Esophagus (tissue), 2 donors: ENCODE results near the gene SEPTIN2. TPM values are rescaled to one million over a fixed set of nuclear protein-coding genes. Genes with fewer than 3 reads are reported as not detected.

Experiments used
- H3K27ac ChIP-seq, 2 donors: one replicate each; pipeline ENCODE4 v1.5.1; 2013; ENCODE audit warnings: low read depth in 2 of 2, mild to moderate bottlenecking in 2 of 2, inconsistent platforms in 1 of 2, low read length in 1 of 2, moderate library complexity in 1 of 2
- H3K27me3 ChIP-seq, 2 donors: one replicate each; pipeline ENCODE4 v1.6.1; 2013; ENCODE audit warnings: low read length in 2 of 2, control low read depth in 1 of 2, mild to moderate bottlenecking in 1 of 2; ENCODE audit not compliant: insufficient read depth in 2 of 2, control insufficient read depth in 1 of 2
- H3K36me3 ChIP-seq, 2 donors: one replicate each; pipeline ENCODE4 v1.6.1; 2013; ENCODE audit warnings: low read length in 1 of 2; ENCODE audit not compliant: control insufficient read depth in 2 of 2, insufficient read depth in 2 of 2
- H3K4me1 ChIP-seq, 2 donors: one replicate each; pipeline ENCODE4 v1.6.1; 2013; ENCODE audit warnings: low read length in 1 of 2; ENCODE audit not compliant: control insufficient read depth in 2 of 2, insufficient read depth in 2 of 2
- H3K4me3 ChIP-seq, 2 donors: one replicate each; pipeline ENCODE4 v1.5.1; 2013; ENCODE audit warnings: low read length in 2 of 2, mild to moderate bottlenecking in 2 of 2, low read depth in 1 of 2, moderate library complexity in 1 of 2
- H3K9me3 ChIP-seq, 2 donors: one replicate each; pipeline ENCODE4 v1.6.1; 2013; ENCODE audit warnings: mild to moderate bottlenecking in 2 of 2, low read depth in 1 of 2, low read length in 1 of 2, moderate library complexity in 1 of 2; ENCODE audit not compliant: control insufficient read depth in 2 of 2, insufficient read depth in 1 of 2
- WGBS, 2 donors: extraction: QIAGEN DNeasy Blood & Tissue Kit; methylation state at CpG; one replicate each; pipeline ENCODE4 v1.1.7; 2013; 5-methylcytosine and 5-hydroxymethylcytosine counted together
- polyA plus RNA-seq, 2 donors: library from polyadenylated mRNA; stranded (reverse); fragments of 200-250 nt; gene quantifications; one replicate each; pipeline ENCODE4 v1.2.3, GENCODE V29; 2013
- donor health status: healthy with polysubstance abuse.
- donor health status: Bipolar disorder and iron deficiency.

The SEPTIN2 gene
- polyA plus RNA-seq, 2 donors: 63.6 to 95.6 TPM

DNA sequence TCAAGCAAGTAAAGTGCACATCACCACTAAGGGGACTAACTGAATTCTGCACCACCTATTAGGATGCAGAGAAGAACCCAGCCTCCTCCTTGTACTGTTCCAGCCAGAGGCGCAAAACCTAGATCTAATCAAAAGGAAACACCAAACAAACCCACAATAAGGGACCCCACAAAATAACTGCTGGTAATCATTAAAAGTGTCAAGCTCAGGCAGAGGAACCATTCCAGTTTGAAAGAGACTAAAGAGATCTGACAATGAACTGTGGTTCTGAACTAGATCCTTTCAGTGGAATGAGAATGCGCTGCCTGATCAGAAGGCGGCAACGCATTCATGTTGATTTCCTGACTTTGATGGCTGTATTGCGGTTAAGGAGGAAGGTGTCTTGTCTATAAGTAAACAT is 17.1 kb upstream of the SEPTIN2 start:
- no peaks in the 10 kb centered on the region for H3K27me3 ChIP-seq
- peaks cover 0 to 4% of the 10 kb centered on the region in 2 donors for H3K4me1 ChIP-seq
- WGBS, 2 donors: 76 to 81% methylated on average over 5 of the region's 5 CpGs
- no peak overlapping the region for H3K4me3 ChIP-seq
- H3K9me3 ChIP-seq: no peaks in the 10 kb centered on the region
- no peak overlapping the region for H3K27ac ChIP-seq
- H3K36me3 ChIP-seq: peaks cover 0 to 2% of the 10 kb centered on the region in 2 donors

- Histone ChIP-seq H3K4me3 (no peak overlapping the region), H3K27me3 (no peaks in the 10 kb centered on the region), H3K27ac (no peak overlapping the region), H3K4me1 (peaks cover 0 to 4% of the 10 kb centered on the region in 2 donors), H3K36me3 (peaks cover 0 to 2% of the 10 kb centered on the region in 2 donors), H3K9me3 (no peaks in the 10 kb centered on the region)
- 78 to 80% methylated on average over 12 of the region's 12 CpGs for WGBS, 2 donors
Measured at GRCh38 chr2:241300000-241300399, 15.7 kb upstream of the SEPTIN2 start.

DNA sequence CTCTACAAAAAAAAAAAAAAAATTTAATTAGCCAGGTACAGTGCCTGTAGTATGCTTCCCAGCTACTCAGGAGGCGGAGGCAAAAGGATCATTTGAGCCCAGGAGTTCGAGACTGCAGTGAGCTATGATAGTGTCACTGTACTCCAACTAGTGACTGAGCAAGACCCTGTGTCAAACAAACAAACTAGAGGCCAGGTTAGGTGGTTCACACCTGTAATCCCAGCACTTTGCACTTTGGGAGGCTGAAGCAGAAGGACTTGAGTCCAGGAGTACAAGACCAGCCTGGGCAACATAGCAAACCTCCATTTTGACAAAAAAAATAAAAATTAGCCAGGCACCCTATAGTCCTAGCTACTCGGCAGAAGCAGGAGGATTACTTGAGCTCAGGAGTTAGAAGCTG is 13.6 kb upstream of the SEPTIN2 start:
- Histone ChIP-seq H3K4me3 (no peak overlapping the region), H3K9me3 (no peaks in the 10 kb centered on the region), H3K27me3 (no peaks in the 10 kb centered on the region), H3K27ac (no peak overlapping the region), H3K4me1 (peaks cover 0 to 3% of the 10 kb centered on the region in 2 donors), H3K36me3 (peaks cover 0 to 2% of the 10 kb centered on the region in 2 donors)
- 82 to 91% methylated on average over 3 of the region's 3 CpGs for WGBS, 2 donors

GRCh38 chr2:241302759-241303651 is 12.7 kb upstream of the SEPTIN2 start:
- H3K4me1 ChIP-seq: peaks cover 0 to 3% of the 10 kb centered on the region in 2 donors
- H3K4me3 ChIP-seq: no peak overlapping the region
- 68 to 82% methylated on average over 13 of the region's 13 CpGs for WGBS, 2 donors
- no peaks in the 10 kb centered on the region for H3K9me3 ChIP-seq
- H3K27me3 ChIP-seq: no peaks in the 10 kb centered on the region
- H3K36me3 ChIP-seq: peaks cover 0 to 2% of the 10 kb centered on the region in 2 donors
- no peak overlapping the region for H3K27ac ChIP-seq

GRCh38 chr2:241304039-241304670 is 11.6 kb upstream of the SEPTIN2 start:
- 65 to 70% methylated on average over 5 of the region's 5 CpGs for WGBS, 2 donors
- no peaks in the 10 kb centered on the region for H3K9me3 ChIP-seq
- no peaks in the 10 kb centered on the region for H3K27me3 ChIP-seq
- no peak overlapping the region for H3K27ac ChIP-seq
- peaks cover 0 to 3% of the 10 kb centered on the region in 2 donors for H3K4me1 ChIP-seq
- peaks cover 0 to 5% of the 10 kb centered on the region in 2 donors for H3K36me3 ChIP-seq
- no peak overlapping the region for H3K4me3 ChIP-seq

- Histone ChIP-seq H3K36me3 (peaks cover 0 to 4% of the 10 kb centered on the region in 2 donors), H3K27me3 (no peaks in the 10 kb centered on the region), H3K27ac (no peak overlapping the region), H3K9me3 (no peaks in the 10 kb centered on the region), H3K4me3 (no peak overlapping the region), H3K4me1 (peaks cover 3% of the 10 kb centered on the region in 2 donors)
- WGBS, 2 donors: 79 to 89% methylated on average over 6 of the region's 6 CpGs
Measured at GRCh38 chr2:241307055-241307454, 8.7 kb upstream of the SEPTIN2 start.

DNA sequence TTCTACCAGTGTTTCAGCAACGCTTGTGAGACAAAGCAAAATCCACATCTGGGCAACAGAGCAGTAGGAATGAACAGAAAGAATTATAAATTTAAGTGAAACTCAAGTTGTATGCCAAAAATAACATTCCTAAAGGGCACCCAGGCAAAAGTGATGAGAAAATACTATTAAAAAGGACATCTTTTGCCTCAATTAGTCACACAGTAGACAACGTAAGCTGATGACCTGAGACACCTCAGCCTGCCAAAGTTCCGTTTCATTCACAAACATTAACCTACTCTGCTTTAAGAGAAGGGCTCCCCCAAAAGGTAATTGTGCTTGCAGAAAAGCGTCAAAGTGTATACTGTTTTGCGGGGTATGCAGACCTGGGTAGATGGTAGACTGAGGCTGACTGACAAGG is 7.5 kb upstream of the SEPTIN2 start:
- Histone ChIP-seq H3K36me3 (peaks cover 0 to 4% of the 10 kb centered on the region in 2 donors), H3K27me3 (no peaks in the 10 kb centered on the region), H3K27ac (no peak overlapping the region), H3K4me3 (no peak overlapping the region), H3K4me1 (peaks cover 0 to 3% of the 10 kb centered on the region in 2 donors), H3K9me3 (no peaks in the 10 kb centered on the region)
- 80% methylated on average over 5 of the region's 5 CpGs for WGBS, 2 donors

DNA sequence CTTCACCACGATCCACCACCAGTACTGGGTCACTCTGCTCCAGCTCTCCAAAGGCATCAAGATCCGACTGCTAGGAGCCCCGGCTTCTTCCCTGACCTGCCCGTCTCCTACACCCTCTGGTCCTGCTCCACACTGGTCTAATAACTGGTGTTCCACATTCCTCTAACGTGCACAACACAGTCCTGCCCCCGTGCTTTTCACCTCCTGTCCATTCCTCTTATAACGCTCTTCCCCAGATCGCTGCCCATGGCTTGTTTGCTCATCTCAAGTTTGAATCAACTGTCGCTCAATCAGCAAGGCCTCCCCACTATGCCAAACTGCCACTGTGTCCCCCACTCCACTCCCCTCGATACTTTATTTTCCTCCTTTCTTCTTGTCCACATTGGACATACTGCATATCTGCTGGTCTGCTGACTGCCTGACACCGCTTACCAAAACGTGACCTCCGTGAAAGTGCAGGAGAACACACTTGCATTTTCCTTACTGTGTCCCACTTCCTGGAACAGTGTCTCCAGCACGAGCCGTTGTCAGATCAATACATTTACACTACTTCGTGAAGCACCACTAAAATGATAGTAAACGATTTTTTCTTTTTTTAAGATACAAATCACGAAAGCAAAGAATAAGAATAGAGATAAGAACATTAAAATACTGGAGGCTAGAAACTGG is 6.8 kb upstream of the SEPTIN2 start:
- peaks cover 0 to 3% of the 10 kb centered on the region in 2 donors for H3K4me1 ChIP-seq
- H3K27ac ChIP-seq: no peak overlapping the region
- H3K27me3 ChIP-seq: no peaks in the 10 kb centered on the region
- peaks cover 0 to 4% of the 10 kb centered on the region in 2 donors for H3K36me3 ChIP-seq
- no peaks in the 10 kb centered on the region for H3K9me3 ChIP-seq
- 79 to 90% methylated on average over 18 of the region's 18 CpGs for WGBS, 2 donors
- H3K4me3 ChIP-seq: no peak overlapping the region

GRCh38 chr2:241309684-241310117 is 6.0 kb upstream of the SEPTIN2 start:
- H3K36me3 ChIP-seq: peaks cover 0 to 4% of the 10 kb centered on the region in 2 donors
- H3K4me3 ChIP-seq: no peak overlapping the region
- no peaks in the 10 kb centered on the region for H3K27me3 ChIP-seq
- peaks cover 0 to 3% of the 10 kb centered on the region in 2 donors for H3K4me1 ChIP-seq
- H3K27ac ChIP-seq: no peak overlapping the region
- WGBS, 2 donors: 66% methylated on average over 2 of the region's 2 CpGs
- no peaks in the 10 kb centered on the region for H3K9me3 ChIP-seq
